DND-41 (cell line): ENCODE results near the gene NRIP1.

Source experiments
- ATAC-seq: fragments of 200-7000 bp; cut with Tn5 transposase; 3 replicates; pipeline ENCODE4 v1.9.1; 2021; ENCODE audit warnings: low read depth; ENCODE audit not compliant: insufficient read depth
- DNase-seq: peaks from one replicate; pipeline ENCODE4 v3.0.0-alpha.2; 2020
- H2AFZ ChIP-seq: 2 replicates; pipeline ENCODE4 v1.6.0; 2012; ENCODE audit warnings: low read depth, low read length
- H3K27ac ChIP-seq: 2 replicates; pipeline ENCODE4 v1.5.1; 2012; ENCODE audit warnings: low read length, inconsistent platforms
- H3K27me3 ChIP-seq: fragments of 200-600 bp; sonication (generic); 2 replicates; pipeline ENCODE4 v1.6.0; 2012; ENCODE audit warnings: low read length, mild to moderate bottlenecking, inconsistent platforms; ENCODE audit not compliant: insufficient read depth, poor library complexity
- H3K36me3 ChIP-seq: 2 replicates; pipeline ENCODE4 v1.5.1; 2012; ENCODE audit warnings: low read length, inconsistent platforms; ENCODE audit not compliant: insufficient read depth
- H3K4me1 ChIP-seq: 2 replicates; pipeline ENCODE4 v1.5.1; 2012; ENCODE audit warnings: mild to moderate bottlenecking, low read length; ENCODE audit not compliant: insufficient read depth
- H3K4me2 ChIP-seq: 2 replicates; pipeline ENCODE4 v1.6.0; 2012; ENCODE audit warnings: mild to moderate bottlenecking, moderate library complexity, low read length, inconsistent platforms; ENCODE audit not compliant: insufficient read depth
- H3K4me3 ChIP-seq, 2 experiments: fragments of 200-600 bp in 1 of 2; shearing (Covaris generic) in 1 of 2; 2 replicates each; pipeline ENCODE4 v1.5.1; 2012 to 2016; ENCODE audit warnings: inconsistent platforms in 2 of 2, low read length in 2 of 2, mild to moderate bottlenecking in 2 of 2, low read depth in 1 of 2, moderate library complexity in 1 of 2
- H3K79me2 ChIP-seq: 2 replicates; pipeline ENCODE4 v1.6.0; 2012; ENCODE audit warnings: low read length, inconsistent platforms; ENCODE audit not compliant: insufficient read depth
- H3K9ac ChIP-seq: 2 replicates; pipeline ENCODE4 v1.6.0; 2012; ENCODE audit warnings: low read depth, mild to moderate bottlenecking, inconsistent platforms, low read length, moderate library complexity
- H3K9me3 ChIP-seq: 2 replicates; pipeline ENCODE4 v1.5.1; 2012; ENCODE audit warnings: low read length, moderate library complexity, mild to moderate bottlenecking, inconsistent platforms; ENCODE audit not compliant: insufficient read depth, severe bottlenecking
- H4K20me1 ChIP-seq: 2 replicates; pipeline ENCODE4 v1.6.0; 2012; ENCODE audit warnings: low read length; ENCODE audit not compliant: insufficient read depth
- EZH2 ChIP-seq: IDR thresholded peaks from 3 replicates; pipeline ENCODE4 v1.6.1; 2012; ENCODE audit warnings: borderline replicate concordance, low read depth, mild to moderate bottlenecking, moderate library complexity, low read length, inconsistent platforms; ENCODE audit not compliant: severe bottlenecking
- TF ChIP-seq, protein P1 (sequence below): IDR thresholded peaks from 2 replicates; pipeline ENCODE4 v1.5.1; 2012; ENCODE audit warnings: borderline replicate concordance, low read length, moderate library complexity, mild to moderate bottlenecking; ENCODE audit not compliant: poor library complexity, severe bottlenecking; ENCODE audit errors: extremely low read depth

Gene NRIP1

DNA sequence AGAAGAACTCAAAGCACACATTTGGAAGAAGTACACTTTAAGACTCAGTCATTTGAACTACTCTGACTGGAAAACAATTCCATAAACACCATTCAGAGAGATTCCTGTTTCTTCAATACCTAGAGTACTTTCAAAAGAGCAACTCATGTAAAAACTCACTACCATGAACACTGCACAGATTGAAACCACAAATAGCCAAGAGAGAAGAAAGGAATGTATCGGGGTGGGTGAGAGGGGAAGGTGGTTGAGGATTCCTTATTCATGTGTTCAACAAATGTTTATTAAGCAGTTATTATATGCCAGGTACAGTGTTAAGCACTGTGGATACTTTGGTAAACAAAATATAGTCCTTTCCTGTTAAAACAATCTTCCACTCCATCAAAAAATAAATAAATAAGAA, 64.7 kb downstream of the NRIP1 start:
- peaks cover 10% of the 10 kb centered on the region for H3K4me1 ChIP-seq
- peaks cover 8% of the 10 kb centered on the region; the same call in 1 of the 2 replicates for H4K20me1 ChIP-seq
- no peak overlapping the region for H2AFZ ChIP-seq
- H3K9ac ChIP-seq, result no peak overlapping the region
- peaks cover 86% of the 10 kb centered on the region for H3K79me2 ChIP-seq
- no peaks in the 10 kb centered on the region for H3K27me3 ChIP-seq
- TF ChIP-seq EZH2, result no peak
- TF ChIP-seq, protein P1, sequence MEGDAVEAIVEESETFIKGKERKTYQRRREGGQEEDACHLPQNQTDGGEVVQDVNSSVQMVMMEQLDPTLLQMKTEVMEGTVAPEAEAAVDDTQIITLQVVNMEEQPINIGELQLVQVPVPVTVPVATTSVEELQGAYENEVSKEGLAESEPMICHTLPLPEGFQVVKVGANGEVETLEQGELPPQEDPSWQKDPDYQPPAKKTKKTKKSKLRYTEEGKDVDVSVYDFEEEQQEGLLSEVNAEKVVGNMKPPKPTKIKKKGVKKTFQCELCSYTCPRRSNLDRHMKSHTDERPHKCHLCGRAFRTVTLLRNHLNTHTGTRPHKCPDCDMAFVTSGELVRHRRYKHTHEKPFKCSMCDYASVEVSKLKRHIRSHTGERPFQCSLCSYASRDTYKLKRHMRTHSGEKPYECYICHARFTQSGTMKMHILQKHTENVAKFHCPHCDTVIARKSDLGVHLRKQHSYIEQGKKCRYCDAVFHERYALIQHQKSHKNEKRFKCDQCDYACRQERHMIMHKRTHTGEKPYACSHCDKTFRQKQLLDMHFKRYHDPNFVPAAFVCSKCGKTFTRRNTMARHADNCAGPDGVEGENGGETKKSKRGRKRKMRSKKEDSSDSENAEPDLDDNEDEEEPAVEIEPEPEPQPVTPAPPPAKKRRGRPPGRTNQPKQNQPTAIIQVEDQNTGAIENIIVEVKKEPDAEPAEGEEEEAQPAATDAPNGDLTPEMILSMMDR, result no peak
- no peak overlapping the region for H3K4me3 ChIP-seq
- DNase-seq (no peak), ATAC-seq (no peak)
- H3K9me3 ChIP-seq, result no peaks in the 10 kb centered on the region
- H3K27ac ChIP-seq, result no peak overlapping the region
- no peak overlapping the region for H3K4me2 ChIP-seq
- peaks cover 3% of the 10 kb centered on the region; the same call in 1 of the 2 replicates for H3K36me3 ChIP-seq

DNA sequence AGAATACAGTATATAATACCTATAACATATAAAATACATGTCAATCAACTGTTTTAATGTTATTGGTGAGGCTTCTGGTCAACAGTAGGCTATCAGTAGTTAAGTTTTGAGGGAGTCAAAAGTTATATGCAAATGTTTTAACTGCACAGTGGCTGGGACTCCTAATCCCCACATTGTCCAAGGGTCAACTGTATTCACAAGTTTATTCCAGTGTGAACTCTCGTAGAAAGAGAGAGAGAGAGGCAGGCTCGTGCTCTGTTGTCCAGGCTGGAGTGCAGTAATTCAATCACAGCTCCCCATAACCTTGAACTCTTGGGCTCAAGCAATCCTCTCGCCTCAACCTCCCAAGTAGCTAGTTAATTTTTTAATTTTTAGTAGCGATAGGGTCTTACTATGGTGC, 66.0 kb downstream of the NRIP1 start:
- H3K79me2 ChIP-seq, result peaks cover 81% of the 10 kb centered on the region
- H4K20me1 ChIP-seq, result peaks cover 8% of the 10 kb centered on the region; the same call in 1 of the 2 replicates
- no peak for DNase-seq

DNA sequence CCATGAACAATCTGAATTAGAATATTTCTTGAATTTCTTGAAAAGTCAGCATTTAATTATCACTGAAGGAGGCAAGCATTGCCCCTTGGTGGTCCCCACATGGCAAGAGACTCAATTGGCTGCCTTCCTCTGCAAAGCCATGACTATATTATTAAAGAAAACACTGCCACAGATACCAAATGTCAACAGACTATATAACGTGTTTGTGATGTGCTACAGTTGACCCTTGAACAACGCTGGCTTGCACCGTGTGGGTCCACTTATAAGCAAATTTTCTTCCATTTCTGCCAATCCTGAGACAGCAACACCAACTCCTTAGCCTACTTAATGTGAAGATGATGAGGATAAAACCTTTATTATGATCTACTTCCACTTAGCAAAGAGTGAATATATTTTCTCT, 66.5 kb downstream of the NRIP1 start:
- ATAC-seq (no peak), DNase-seq (no peak)
- Histone ChIP-seq H3K4me1 (no peaks in the 10 kb centered on the region), H3K27ac (no peak overlapping the region), H3K9me3 (no peaks in the 10 kb centered on the region), H4K20me1 (peaks cover 8% of the 10 kb centered on the region; the same call in 1 of the 2 replicates), H3K79me2 (peaks cover 81% of the 10 kb centered on the region), H3K4me2 (no peak overlapping the region), H2AFZ (no peak overlapping the region), H3K4me3 (no peak overlapping the region), H3K9ac (no peak overlapping the region), H3K36me3 (no peaks in the 10 kb centered on the region), H3K27me3 (no peaks in the 10 kb centered on the region)
- TF ChIP-seq, protein P1, result no peak
- no peak for TF ChIP-seq EZH2

More for the DNA sequence above, 66.0 kb downstream of the NRIP1 start:
- Histone ChIP-seq H3K27me3 (no peaks in the 10 kb centered on the region), H3K27ac (no peak overlapping the region), H3K4me2 (no peak overlapping the region), H3K9me3 (no peaks in the 10 kb centered on the region), H3K4me1 (no peaks in the 10 kb centered on the region), H3K36me3 (no peaks in the 10 kb centered on the region), H3K9ac (no peak overlapping the region), H3K4me3 (no peak overlapping the region), H2AFZ (no peak overlapping the region)
- ATAC-seq, result no peak
- no peak for TF ChIP-seq EZH2
- TF ChIP-seq, protein P1, result no peak
